Inflammatory macrophage treated with lipopolysaccharide for 1 hour (primary cell): ENCODE results near the gene KREMEN2.

Source experiments
- DNase-seq, 2 donors: peaks; one replicate each; pipeline ENCODE4 v3.0.0-alpha.2; 2020 to 2022

KREMEN2 gene

DNA sequence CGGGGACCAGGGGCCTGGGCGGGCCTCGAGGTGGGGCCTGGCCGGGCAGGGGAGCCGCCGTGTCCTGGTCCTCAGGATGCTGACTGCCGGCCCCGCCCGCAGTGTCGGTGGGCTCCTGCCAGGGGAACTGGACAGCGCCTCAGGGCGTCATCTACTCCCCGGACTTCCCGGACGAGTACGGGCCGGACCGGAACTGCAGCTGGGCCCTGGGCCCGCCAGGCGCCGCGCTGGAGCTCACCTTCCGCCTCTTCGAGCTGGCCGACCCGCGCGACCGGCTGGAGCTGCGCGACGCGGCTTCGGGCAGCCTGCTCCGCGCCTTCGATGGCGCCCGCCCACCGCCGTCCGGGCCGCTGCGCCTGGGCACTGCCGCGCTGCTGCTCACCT lies 2.7 kb downstream of the KREMEN2 start:
- no peak for DNase-seq

DNA sequence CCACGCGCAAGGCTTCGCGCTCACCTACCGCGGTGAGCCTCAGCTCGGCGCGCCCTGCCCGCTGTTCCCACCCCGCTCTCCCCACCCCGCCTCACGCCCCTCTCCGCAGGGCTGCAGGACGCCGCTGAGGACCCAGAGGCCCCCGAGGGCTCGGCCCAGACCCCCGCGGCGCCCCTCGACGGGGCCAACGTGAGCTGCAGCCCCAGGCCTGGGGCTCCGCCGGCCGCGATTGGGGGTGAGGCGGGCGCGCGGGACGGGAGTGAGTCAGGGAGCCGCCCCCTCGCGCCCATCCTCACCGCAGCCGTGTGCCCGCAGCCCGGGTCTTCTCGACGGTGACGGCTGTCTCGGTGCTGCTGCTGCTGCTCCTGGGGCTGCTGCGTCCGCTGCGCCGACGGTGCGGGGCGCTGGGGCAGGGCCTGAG lies 3.1 kb downstream of the KREMEN2 start:
- no peak for DNase-seq

DNA sequence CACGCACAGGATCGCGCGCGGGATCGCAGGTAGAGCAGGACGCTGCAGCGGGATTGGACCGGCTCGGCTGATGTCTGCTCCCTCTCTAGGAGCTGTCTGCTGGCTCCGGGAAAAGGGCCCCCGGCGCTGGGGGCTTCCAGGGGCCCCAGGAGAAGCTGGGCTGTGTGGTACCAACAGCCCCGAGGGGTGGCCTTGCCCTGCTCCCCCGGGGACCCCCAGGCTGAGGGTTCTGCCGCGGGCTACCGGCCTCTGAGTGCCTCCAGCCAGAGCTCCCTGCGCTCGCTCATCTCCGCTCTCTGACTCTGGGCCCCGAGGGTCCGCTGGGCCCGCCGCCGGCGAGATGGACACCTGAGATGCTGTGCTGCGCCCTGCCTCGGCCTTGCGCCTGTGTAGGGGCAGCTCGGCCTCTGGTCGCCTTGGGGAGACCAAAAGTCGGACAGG lies 3.7 kb downstream of the KREMEN2 start:
- no peak for DNase-seq

DNA sequence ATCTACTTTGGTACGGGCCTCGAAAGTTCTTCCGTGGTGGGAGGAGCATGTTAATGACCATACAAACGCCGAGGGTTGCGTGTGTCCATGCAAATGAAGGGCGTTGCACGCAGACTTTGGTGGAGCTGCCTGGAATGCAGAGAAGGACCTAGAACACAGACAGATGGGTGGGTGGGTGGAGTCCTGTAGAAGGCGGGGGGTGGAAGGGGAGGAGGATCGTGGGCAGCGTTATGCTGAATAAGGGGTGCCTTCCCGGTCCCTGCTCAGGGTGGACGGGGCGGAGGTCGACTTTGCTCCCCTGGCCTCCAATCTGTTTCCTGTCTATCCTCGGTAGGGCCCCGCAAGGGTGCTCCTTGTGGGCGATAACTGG lies 4.3 kb downstream of the KREMEN2 start:
- DNase-seq: peak in 1 of 2 donors; percentile 33

DNA sequence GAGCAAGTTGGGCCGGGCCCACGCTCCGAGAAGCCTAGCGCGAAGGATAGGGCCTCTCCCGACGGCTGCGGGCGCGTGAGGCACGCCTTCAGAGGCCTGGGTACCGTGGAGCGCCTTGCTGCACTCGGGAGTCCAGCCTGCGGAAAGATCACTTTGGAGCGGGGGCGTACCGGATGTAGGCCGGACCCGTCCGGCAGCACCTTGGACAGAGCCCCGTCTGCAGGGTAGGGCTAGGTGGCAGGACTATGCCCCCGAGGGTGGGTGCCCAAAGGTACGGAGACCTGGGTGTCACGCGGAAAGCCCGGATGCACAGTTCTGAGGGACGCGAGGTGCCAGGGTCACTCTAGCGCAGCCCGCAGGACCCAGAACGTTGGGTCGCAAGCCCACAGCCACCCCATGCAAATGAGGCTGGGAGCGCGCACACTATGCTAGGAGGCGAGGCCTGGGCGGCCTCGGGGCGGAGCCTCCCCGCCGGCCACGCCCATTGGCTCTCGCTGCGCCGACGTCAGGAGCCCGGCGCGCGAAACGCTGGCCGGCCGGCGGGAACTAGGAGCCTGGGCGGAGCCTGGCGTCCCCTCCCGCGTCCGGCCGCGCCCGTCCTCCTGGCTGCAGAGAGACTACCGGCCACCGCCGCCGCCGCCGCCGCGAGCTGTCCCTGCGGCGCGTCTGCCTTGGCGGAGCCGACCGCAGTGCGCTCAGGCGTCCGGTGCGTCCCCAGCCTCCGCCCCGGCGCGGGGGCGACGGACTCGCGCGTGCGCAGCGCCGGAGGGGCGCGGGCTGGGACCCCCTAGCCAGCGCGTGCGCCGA lies 4.9 kb downstream of the KREMEN2 start, which contains the start of gene PAQR4:
Gene PAQR4 (plus strand): TSS at position 611 of the 807 bp plus-strand sequence. CDS start 327 bp downstream, outside the sequence.
- DNase-seq: peak; percentile 88 to 95

DNA sequence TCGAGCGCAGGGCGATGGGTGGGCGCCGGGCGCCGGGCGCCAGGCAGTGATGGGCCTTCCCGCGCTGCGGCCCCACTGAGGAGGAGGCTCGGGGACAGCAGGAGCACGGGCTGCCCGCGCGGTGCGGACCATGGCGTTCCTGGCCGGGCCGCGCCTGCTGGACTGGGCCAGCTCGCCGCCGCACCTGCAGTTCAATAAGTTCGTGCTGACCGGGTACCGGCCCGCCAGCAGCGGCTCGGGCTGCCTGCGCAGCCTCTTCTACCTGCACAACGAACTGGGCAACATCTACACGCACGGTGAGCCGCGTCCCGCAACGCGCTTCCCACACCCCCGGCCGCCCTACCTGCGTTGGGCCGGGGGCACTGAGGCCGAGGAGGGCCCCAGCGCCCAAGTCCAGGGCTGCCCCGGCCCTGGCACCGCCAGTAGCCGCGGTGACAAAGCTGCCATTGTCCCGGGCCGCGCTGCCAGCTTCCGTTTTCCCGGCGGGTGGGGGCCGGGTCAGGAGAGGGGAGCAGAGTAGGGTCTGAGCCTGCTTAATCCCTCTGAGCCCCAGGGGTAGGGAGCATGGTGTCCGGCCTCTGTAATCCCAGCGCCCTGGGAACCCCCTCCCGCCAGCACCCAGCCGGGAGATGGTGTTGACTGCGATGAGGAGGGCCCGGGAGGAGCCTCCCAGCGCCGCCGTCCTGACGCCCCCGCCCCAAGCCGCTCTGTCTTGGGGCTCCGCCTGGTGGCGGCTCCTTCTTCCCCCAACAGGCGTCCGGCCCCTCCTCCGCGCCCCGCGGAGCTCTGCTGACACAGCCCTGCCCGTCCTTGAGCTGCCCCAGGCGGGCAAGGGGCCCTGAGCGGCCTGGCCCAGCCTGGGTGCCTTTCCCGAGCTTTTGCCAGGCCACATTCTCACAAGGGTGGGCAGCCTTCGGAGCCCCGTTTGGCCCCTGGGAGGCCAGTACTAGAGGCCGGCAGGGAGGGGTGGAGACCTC lies 5.8 kb downstream of the KREMEN2 start:
- peak; percentile 77 to 84 for DNase-seq

DNA sequence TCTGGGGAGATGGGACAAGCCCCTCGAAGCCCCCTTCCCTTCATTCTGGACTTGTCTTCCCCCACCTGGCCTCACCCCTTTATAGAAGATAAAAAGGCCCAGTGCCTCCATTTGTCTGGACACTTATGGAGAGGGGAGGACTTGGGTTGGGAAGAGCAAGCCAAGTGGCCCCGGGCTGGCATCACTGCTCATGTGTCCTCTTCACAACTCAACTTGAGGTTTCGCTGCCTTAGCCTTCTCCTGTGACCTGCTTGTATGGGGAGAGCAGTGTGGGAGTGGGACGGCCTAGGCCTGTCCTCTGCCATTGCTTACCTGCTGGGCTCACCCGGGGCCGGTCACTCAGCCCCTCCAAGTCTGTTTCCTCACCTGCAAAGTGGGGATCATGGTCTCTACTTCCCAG lies 6.5 kb downstream of the KREMEN2 start:
- no peak for DNase-seq

DNA sequence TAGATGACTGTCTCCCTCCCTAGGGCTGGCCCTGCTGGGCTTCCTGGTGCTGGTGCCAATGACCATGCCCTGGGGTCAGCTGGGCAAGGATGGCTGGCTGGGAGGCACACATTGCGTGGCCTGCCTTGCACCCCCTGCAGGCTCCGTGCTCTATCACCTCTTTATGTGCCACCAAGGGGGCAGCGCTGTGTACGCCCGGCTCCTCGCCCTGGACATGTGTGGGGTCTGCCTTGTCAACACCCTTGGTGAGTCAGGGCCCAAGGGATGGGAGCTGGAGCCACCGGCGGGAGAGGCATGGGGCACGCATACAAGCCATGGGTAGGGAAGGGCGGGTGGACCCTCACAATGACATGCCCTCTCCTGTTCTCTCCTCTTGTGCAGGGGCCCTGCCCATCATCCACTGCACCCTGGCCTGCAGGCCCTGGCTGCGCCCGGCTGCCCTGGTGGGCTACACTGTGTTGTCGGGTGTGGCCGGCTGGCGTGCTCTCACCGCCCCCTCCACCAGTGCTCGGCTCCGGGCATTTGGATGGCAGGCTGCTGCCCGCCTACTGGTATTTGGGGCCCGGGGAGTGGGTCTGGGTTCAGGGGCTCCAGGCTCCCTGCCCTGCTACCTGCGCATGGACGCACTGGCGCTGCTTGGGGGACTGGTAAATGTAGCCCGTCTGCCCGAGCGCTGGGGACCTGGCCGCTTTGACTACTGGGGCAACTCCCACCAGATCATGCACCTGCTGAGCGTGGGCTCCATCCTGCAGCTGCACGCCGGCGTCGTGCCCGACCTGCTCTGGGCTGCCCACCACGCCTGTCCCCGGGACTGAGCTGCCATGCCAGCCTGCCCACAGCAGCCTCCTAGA lies 7.3 kb downstream of the KREMEN2 start:
- no peak for DNase-seq

DNA sequence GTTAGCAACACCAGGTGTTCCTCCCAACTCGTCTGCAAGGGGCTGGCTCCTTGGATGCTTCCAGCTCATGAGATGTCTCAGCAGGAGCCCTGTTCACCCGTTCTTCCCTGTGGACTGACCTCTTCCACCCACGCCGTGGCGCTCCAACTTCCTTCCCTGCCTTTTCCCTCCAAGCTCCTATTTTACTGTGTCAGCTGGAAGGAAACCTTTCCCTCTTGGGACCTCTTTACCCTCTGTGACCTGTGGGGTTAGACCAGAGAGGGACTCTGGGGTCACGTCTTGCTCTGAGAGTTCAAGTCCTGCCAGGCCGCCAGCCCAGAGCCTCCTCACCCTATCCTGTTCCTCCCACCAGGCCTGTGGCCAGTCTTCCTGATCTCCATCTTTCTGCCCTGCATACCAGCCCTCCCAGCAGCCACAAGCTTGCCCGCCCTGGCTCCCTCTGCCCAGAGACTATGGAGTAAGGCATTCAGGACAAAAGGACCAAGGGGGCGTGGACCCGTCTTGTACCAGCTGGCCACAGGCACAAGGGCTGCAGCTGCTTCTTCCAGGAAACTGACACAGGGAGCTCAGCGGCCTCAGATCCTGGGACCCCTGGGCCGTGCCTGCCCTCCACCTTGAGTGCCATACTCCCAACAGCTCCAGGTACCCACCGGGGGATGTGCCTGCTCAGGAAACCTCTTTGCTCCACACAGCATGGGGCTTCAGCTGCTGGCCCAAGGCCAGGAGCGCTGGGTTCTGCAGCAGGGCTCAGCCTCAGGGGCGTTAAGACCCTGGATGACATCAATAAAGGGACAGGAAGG lies 8.1 kb downstream of the KREMEN2 start:
- DNase-seq: no peak

DNA sequence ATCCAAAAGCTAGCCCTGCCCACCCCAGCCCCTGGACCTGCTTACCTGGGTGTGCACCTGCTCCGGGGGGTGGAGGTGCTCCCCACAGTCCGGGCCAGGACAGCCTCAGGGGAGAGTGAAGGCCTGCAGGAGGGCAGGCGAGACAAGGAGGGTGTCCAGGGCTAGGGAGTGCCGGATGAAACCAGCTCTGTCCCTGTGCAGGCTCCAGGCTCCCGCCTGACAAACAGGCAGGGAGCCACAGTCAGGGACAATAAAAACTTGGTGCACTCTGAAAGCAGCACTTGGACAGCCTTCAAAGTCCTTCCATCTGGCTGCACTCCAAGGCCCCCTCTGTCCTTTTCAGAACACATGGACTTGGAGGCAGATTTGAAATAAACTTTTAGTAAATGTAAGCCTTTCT lies 9.0 kb downstream of the KREMEN2 start:
- DNase-seq: no peak

DNA sequence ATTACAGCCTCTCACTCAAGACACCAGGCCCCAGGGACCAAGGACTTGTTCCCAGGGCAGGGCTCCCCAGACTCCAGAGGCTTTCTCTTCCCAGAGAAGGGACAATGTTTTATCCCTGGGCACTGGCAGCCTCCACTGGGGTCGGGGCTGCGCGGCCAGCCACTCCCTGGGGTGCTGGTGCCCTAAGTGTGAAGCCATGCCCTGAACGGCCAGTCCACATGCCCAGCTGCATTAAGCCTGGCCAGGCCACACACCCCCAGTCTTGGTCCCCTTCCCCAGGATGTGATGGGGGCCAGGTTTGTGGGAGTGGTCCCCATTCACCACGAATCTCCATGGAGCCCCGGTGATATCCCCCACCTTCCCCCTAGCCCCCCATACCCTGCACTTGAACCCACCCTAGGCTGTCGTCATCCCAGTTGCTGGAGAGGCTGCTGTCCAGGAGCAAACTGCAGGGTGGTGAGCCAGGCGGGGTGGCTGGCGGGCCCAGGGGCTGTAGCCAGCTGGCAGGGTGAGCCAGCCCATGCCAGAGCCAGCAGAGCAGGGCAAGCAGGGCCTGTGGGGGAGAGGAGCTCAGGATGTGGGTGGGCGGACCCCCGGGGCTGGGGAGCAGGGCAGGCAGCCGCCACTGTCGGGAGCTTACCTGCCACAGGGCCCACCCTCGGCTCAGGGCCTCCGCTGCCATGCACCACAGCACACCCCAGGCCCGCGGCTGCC lies 9.7 kb downstream of the KREMEN2 start:
- DNase-seq: no peak

DNA sequence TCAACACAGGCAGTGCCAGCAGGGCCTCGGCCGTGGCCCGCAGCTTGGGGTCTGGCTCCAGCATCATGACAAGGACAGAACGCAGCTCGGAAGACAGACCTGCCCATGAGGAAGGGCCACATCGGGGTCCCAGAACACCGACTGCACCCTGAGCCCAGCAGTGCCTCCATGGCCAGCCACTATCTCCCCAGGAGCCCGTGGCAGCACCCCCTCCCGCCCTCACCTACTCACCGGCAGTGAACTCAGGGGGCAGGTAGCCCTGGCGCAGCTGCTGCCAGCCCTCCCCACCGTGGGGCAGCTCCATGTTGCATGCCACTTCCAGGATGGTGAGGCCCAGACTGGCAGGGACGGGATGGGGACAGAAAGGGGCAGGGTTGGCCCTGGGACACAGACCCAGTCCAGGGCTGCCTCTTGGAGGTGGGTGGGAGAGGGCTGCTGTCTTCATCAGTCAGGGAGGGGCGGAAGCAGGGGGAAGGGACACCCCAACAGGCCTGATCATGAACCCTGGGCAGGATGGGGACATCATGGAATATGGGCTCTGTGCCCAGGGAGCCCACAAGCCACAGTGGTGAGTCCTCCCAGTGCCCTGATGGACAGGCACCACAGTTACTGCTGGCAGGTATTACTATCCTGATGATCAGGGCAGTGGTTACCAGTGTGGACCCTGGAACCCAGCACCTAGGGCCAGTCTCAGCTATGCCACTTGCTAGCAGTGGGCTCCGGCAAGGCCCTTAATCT lies 10.4 kb downstream of the KREMEN2 start:
- DNase-seq: no peak

DNA sequence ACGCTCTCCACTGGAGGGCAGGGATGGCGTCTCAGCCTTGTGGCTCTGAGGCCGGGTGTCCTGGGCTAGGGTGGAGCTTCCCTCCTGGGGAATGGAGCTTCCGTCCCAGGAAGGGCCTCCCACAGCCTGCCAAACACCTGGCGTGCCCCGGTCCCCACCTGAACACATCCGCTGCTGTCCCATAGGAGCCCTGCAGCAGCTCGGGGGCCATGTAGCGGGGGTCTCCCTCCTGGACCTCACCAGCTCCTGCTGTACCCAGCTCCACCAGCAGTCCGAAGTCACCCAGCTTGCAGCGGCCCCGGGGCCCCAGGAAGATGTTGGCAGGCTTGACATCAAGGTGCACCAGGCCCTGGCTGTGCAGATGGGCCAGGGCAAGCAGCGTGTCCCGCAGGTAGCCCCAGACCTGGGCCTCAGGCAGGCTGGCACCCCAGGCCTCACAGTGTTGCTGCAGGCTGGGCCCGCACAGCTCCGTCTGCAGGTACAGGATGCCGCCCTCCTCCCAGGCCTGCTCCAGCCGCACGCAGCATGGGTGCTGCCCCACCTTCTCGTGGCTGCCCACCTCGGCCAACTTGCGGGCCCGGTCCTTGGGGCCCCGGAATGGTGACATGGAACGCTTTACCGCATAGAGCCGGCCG lies 11.2 kb downstream of the KREMEN2 start:
- DNase-seq: no peak

DNA sequence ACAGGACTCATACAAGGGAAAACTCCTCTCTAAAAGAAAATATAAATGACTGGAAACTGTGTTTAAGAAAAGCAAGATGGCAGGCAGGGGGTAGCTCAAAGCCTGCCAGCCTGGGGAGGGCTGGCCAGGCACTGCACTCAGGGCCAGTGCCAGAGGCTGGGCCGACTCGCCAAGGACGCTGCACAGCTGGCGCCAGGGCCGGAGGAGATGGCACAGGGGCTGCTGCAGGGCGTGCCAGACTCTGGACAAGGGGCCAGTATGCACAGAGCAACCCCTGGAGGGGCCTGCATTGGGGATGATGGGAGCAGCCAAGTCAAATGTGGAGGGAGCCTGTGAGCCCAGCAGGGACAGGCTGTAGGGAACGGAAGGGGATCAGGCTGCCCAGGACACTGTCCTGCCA lies 12.1 kb downstream of the KREMEN2 start:
- no peak for DNase-seq

DNA sequence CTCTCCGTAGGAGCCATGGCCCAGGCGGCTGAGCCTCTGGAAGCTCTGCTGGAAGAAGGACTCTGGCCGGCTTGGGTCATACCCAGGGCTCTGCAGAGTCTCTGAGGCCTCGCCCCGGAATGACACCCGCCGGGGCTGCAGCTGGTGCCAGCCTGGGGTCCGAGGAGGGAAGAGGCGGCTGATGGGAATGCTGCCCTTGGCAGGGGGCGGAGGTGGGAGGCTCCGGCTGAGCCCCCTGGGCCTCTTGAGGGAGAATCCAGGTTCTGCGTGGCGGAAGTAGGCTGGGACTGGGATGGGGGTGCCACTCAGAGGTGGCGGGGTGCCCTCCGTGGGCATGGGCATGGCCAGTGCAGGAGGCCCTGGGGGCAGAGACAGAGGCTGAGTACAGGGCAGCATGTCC lies 12.6 kb downstream of the KREMEN2 start:
- no peak for DNase-seq

DNA sequence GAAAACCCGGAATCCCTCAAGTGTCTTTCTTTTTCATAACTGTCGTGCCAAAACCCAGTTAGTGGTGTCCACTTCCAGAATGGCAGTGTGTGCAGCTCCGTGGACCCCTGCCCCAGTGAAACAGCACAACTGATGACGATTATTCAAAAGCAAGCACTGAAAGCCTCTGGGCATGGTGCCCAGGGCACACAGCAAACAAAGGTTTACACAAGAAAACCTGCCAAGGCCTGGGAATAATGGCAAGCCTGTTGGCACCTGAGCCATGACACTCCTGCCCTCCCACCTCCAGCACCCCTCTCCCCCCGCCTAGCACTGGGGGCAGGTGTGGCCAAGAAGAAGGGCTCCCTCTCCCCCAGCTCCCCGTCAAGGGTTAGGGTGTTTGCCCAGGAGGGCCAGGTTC lies 13.4 kb downstream of the KREMEN2 start:
- no peak for DNase-seq

DNA sequence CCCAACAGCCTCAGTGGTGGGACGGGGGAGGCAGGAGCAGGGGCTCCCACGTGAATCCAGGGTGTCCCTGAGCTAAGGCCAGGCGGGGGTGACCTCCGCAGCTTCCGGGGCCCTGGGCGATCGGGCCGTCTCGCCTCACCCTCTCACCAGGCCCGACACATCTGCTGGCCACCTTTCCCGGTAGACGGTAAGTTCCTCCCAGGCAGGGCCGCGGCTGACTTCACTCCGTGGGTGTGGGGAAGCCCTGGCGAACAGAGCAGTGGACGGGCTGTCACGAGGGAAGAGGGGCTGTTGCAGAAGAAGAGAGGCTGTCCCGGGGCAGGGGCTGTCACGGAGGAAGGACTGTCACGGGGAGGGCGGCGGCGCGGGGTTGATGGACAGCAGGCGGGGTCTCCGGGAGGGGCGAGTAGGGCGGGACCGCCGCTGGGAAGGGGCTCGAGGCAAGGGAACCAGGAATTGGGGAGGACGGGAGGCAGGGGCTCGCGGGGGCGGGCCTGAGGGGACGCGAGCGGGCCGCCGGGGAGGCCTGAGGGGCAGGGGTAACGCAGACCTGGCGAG lies 15.7 kb downstream of the KREMEN2 start:
- DNase-seq: peak; percentile 47 to 85

DNA sequence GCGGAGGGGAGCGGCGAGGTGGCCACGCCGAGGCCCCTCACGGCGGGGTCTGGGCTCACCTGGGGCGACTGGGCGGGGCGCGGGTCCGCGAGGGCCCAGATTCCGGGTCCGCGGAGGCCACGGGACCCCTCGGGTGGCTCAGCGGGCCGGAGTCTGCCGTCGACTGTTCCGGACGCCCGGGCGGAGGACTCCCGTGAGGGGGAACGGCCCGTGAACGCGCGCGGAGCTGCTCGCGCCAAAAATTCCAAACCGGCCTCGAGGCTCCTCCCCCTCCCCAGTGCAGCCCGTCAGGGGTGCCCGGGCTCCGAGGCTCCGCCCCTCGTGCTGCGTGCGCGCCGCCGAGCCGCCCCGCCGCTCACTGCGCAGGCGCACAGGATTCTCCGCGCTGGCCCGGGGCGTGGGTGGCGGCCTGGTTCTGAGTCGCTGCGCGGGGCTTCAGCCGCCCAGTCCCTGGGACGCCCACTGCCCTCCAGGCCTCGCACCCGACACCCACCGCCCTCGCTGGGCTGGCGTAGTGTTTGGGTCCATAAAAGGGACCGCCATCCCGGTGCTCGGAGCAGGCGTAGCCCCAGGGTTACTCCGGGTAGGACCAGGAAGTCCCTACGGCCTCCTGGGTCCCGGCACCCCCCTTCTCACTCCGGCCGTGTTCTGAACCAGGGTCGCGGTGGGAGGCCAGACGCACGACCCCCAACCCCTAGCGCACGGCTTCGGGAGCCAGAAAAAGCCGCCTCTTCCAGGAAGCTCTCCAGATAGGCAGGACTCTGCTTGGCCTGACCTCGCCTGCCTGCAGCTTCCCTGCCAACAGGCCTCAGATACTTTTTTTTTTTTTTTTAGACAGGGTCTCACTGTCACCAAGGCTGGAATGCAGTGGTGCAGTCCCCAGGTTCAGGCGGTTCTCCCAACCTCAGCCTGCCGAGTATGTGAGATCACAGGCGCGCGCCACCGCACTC lies 16.4 kb downstream of the KREMEN2 start, which contains the start of gene PKMYT1:
Gene PKMYT1 (minus strand): TSS at position 220 of the 950 bp plus-strand sequence. CDS start 789 bp downstream, outside the sequence.
- DNase-seq: peak; percentile 88 to 96
